Peyer's patch (tissue), 4 donors: ENCODE measurements around the gene RHO. TPM values are rescaled to one million over a fixed set of nuclear protein-coding genes. Genes with fewer than 3 reads are reported as not detected.

Source experiments
- DNase-seq, 3 donors: peaks; one replicate each; pipeline ENCODE4 v3.0.0-alpha.2; 2017 to 2019
- H3K27ac ChIP-seq, 4 donors: fragments of 200-600 bp; sonication (generic); one replicate each; pipeline ENCODE4 v1.5.1; 2016 to 2019
- H3K27me3 ChIP-seq, 2 donors: fragments of 200-600 bp; sonication (generic); one replicate each; pipeline ENCODE4 v1.5.1; 2019
- H3K36me3 ChIP-seq, 3 donors: fragments of 200-600 bp; sonication (generic); one replicate each; pipeline ENCODE4 v1.5.1; 2016 to 2019
- H3K4me1 ChIP-seq, 4 donors: fragments of 200-600 bp; sonication (generic); one replicate each; pipeline ENCODE4 v1.5.1; 2016 to 2019
- H3K4me3 ChIP-seq, 4 donors: fragments of 200-600 bp; sonication (generic); 1 replicate in 3 of 4; 2 replicates in 1 of 4; pipeline ENCODE4 v1.5.1; 2016 to 2019; ENCODE audit warnings: mild to moderate bottlenecking in 1 of 4
- H3K9me3 ChIP-seq, 4 donors: fragments of 200-600 bp; sonication (generic); one replicate each; pipeline ENCODE4 v1.5.1; 2016 to 2019; ENCODE audit warnings: mild to moderate bottlenecking in 1 of 4
- CTCF ChIP-seq, 6 experiments: fragments of 450-650 bp in 4 of 6; fragments of 200-600 bp in 2 of 6; sonication (generic) in 1 of 6; IDR thresholded peaks; one replicate each; pipeline ENCODE4 v1.5.1; 2017 to 2019; ENCODE audit warnings: antibody characterized with exemption in 6 of 6, mild to moderate bottlenecking in 3 of 6, moderate library complexity in 1 of 6
- POLR2A ChIP-seq, 2 donors: fragments of 450-650 bp; IDR thresholded peaks; one replicate each; pipeline ENCODE4 v1.5.1; 2017; ENCODE audit warnings: antibody characterized with exemption in 2 of 2, mild to moderate bottlenecking in 2 of 2, moderate library complexity in 2 of 2
- total RNA-seq, 4 donors: library from RNA; depleted of rRNA; stranded (reverse); fragments of >200 nt; gene quantifications; one replicate each; pipeline ENCODE4 v1.1.0, GENCODE V29; 2016

RHO gene
- total RNA-seq, 4 donors from 2014 or later = not detected

GRCh38 chr3:129529436-129530210, 1.2 kb downstream of the RHO start:
- Histone ChIP-seq H3K9me3 (no peaks in the 10 kb centered on the region), H3K27me3 (no peaks in the 10 kb centered on the region), H3K27ac (no peak overlapping the region), H3K4me1 (peaks cover 0 to 4% (median 0%) of the 10 kb centered on the region in 4 donors), H3K36me3 (no peaks in the 10 kb centered on the region), H3K4me3 (no peak overlapping the region)
- TF ChIP-seq CTCF (IDR thresholded peaks at IDR 0.05) (no peak), POLR2A (IDR thresholded peaks at IDR 0.05) (no peak)
- DNase-seq = no peak

GRCh38 chr3:129530251-129530791, 1.9 kb downstream of the RHO start:
- Histone ChIP-seq H3K4me1 (peaks cover 0 to 4% (median 0%) of the 10 kb centered on the region in 4 donors), H3K4me3 (no peak overlapping the region), H3K27me3 (no peaks in the 10 kb centered on the region), H3K9me3 (no peaks in the 10 kb centered on the region), H3K27ac (no peak overlapping the region), H3K36me3 (no peaks in the 10 kb centered on the region)
- no peak for DNase-seq
- TF ChIP-seq POLR2A (IDR thresholded peaks at IDR 0.05) = no peak
- TF ChIP-seq CTCF (IDR thresholded peaks at IDR 0.05) = no peak

GRCh38 chr3:129530821-129531220, 2.4 kb downstream of the RHO start:
- Histone ChIP-seq H3K4me1 (peaks cover 0 to 4% (median 0%) of the 10 kb centered on the region in 4 donors), H3K9me3 (no peaks in the 10 kb centered on the region), H3K4me3 (no peak overlapping the region), H3K36me3 (no peaks in the 10 kb centered on the region), H3K27me3 (no peaks in the 10 kb centered on the region), H3K27ac (no peak overlapping the region)
- TF ChIP-seq POLR2A (IDR thresholded peaks at IDR 0.05) (no peak), CTCF (IDR thresholded peaks at IDR 0.05) (no peak)
- DNase-seq = no peak

- H3K4me3 ChIP-seq = no peak overlapping the region
- peaks cover 0 to under 1% (median 0%) of the 10 kb centered on the region in 4 donors for H3K4me1 ChIP-seq
- DNase-seq = no peak
- H3K27me3 ChIP-seq = no peaks in the 10 kb centered on the region
- no peak overlapping the region for H3K27ac ChIP-seq
- no peak for TF ChIP-seq CTCF (IDR thresholded peaks at IDR 0.05)
- no peak for TF ChIP-seq POLR2A (IDR thresholded peaks at IDR 0.05)
- no peaks in the 10 kb centered on the region for H3K9me3 ChIP-seq
- H3K36me3 ChIP-seq = no peaks in the 10 kb centered on the region
Observed at GRCh38 chr3:129531699-129532098, 3.3 kb downstream of the RHO start.

- Histone ChIP-seq H3K9me3 (no peaks in the 10 kb centered on the region), H3K27ac (no peak overlapping the region), H3K4me3 (no peak overlapping the region), H3K4me1 (no peaks in the 10 kb centered on the region), H3K27me3 (no peaks in the 10 kb centered on the region), H3K36me3 (no peaks in the 10 kb centered on the region)
- TF ChIP-seq POLR2A (IDR thresholded peaks at IDR 0.05) = no peak
- TF ChIP-seq CTCF (IDR thresholded peaks at IDR 0.05) = no peak
- no peak for DNase-seq
Observed at GRCh38 chr3:129532261-129532660, 3.8 kb downstream of the RHO start.
